Fibroblast of pulmonary artery (primary cell): ENCODE measurements around the gene CYBA.

Experiments used
- DNase-seq: peaks from one replicate; pipeline ENCODE4 v3.0.0-alpha.2; 2010; ENCODE audit warnings: low read depth
- H3K4me3 ChIP-seq: replicated peaks from 2 replicates; pipeline ENCODE4 v1.5.1; 2011; ENCODE audit warnings: low read depth, mild to moderate bottlenecking, control low read depth, low read length, moderate library complexity
- TF ChIP-seq, protein P1 (sequence below): IDR thresholded peaks from 2 replicates; pipeline ENCODE4 v1.5.1; 2011; ENCODE audit warnings: mild to moderate bottlenecking, control low read depth, low read length, inconsistent platforms; ENCODE audit errors: missing control alignments

Gene CYBA

DNA sequence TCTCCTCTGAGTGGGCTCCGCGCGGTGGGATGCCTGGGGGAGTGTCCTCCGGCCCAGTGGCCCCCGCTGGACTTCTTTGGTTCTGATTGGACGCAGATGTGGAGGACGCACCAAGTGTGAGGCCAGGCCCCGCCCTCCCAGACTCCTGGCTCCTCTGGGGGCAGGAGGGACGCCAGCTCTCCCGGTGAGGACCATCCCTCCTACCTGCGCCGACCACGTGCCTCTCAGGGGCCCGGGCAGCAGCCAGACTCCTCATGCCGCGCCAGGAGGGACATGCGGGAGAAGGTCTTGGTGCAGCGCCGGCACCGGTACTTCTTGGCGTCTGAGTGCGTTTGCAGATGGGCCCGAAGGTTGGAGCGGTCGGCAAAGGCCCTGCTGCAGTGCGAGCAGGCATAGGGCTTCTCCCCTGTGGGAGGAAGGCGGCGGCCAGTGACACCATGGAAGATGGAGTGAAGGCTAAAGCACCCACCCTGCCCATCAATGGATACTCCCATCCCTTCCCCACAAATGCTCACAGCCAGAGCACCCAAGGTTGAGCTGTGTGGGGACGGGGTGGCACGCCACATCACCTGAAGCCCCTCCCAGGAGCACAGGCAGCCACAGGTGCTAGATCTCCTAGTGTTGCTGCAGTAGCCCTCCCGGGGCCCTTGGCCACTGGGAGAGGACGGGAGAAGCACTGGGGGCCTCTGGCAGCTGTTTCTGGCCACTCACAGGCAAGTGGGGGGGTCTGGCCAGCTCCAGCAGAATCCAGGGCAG lies 27.5 kb upstream of the CYBA start:
- no peak for DNase-seq
- H3K4me3 ChIP-seq, result no peak overlapping the region
- TF ChIP-seq, protein P1, sequence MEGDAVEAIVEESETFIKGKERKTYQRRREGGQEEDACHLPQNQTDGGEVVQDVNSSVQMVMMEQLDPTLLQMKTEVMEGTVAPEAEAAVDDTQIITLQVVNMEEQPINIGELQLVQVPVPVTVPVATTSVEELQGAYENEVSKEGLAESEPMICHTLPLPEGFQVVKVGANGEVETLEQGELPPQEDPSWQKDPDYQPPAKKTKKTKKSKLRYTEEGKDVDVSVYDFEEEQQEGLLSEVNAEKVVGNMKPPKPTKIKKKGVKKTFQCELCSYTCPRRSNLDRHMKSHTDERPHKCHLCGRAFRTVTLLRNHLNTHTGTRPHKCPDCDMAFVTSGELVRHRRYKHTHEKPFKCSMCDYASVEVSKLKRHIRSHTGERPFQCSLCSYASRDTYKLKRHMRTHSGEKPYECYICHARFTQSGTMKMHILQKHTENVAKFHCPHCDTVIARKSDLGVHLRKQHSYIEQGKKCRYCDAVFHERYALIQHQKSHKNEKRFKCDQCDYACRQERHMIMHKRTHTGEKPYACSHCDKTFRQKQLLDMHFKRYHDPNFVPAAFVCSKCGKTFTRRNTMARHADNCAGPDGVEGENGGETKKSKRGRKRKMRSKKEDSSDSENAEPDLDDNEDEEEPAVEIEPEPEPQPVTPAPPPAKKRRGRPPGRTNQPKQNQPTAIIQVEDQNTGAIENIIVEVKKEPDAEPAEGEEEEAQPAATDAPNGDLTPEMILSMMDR, result no peak

DNA sequence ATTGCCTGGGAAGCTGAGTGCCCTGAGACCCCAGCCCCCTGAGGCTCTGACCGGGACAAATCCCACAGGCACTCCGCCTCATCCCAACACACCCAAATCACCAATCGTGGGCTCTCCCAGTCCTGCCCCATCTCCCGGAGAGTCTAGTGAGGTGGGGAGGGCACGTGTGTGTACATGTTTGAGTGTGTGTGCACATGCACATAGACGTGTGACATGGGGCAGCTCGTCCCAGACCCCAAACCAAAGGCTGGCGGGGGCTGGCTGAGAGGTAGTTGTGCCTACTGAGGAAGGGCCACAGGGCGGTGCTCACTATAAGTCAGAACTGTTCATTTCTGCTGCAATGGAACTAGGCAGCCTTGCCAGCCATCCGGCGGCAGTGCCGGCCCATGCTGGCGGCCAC lies 26.9 kb upstream of the CYBA start:
- no peak overlapping the region for H3K4me3 ChIP-seq
- TF ChIP-seq, protein P1, result no peak
- no peak for DNase-seq

DNA sequence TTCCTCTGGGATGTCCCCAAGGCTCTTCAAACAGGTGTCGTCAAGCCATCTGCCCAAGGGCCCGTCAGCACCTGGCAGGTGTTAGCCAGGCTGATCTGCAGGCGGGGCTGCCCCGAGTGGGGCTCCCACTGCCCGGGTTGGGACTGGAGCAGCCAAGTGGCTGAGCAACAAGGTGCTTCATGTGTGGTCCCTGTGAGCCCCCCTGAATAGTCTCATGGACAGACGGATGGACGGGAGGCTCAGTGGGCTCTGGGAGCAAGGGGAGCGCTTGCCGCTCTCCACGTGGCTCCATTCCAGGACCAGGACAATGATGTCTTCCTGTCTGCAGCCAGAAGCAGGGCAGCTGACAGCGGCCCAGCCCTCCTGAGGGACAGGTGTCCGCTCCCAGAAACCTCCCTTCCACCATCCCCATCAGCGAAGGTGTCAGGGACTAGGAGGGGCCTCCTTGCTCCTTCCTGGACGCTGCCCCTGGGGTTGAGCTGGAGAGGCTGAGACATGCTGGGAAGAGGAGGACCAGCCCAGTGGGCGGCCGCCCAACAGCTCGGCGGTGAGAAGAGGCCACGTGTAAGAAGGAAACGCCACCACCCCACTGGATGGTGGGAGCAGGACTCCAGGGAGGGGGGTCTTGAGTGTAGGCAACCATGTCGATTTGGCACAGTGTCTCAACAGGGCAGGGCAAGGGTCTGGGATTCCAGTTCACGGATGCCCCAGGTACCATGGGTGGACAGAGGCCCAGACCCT lies 25.8 kb upstream of the CYBA start:
- no peak for DNase-seq
- TF ChIP-seq, protein P1, result no peak
- no peak overlapping the region for H3K4me3 ChIP-seq

DNA sequence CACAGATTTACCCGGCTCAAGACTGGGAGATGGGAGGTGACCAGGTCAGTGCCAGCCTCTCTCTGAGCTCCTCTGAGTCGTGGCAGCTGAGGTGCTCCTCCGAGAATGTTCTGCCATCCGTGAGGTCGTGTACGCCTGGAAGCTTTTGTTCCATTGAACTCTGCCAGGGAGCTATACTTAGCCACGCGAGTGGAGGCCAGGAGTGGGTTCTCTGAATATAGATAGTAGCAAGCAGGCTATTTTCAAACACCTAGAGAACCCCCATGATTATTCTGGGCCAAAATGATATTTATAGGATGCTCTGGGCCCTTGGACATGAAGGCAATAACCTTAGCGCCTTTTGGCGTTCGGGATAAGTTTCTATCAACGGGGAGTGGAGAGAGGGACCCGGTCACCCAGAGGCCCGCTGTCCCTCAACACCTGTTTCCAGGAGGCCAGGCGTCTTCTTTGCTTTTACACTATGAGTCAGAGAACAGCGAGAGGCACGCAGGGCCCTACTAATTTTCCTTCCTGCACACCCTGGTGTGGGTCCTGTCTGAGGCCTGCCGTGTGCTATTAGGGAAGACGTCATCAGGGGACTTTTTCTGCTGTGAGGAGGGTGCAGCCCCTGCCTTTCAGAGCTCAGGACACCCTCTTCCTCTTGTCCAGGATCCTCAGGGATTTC lies 23.0 kb upstream of the CYBA start:
- no peak for DNase-seq
- H3K4me3 ChIP-seq, result no peak overlapping the region
- TF ChIP-seq, protein P1, result no peak

DNA sequence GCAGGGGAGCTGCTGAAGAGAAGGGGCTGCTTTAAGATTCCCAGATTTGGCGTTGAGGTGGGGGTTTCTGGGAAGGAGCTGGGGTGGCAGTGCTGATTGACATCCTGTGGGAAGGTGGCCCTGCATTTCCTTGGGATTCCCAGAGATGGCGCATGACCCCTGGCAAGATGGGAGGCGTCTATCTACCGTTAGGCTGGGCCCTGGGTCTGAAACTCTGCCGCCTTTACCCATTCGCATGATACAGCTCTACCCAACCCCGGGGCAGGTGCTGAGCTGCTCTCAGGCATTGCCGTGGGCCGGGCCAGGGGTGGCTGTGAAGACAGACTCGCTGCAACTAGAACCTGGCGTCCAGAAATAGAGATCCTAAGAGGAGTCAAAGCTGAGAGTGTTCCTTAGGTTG lies 21.9 kb upstream of the CYBA start:
- TF ChIP-seq, protein P1, result peak; percentile 30
- no peak overlapping the region for H3K4me3 ChIP-seq
- DNase-seq, result no peak

DNA sequence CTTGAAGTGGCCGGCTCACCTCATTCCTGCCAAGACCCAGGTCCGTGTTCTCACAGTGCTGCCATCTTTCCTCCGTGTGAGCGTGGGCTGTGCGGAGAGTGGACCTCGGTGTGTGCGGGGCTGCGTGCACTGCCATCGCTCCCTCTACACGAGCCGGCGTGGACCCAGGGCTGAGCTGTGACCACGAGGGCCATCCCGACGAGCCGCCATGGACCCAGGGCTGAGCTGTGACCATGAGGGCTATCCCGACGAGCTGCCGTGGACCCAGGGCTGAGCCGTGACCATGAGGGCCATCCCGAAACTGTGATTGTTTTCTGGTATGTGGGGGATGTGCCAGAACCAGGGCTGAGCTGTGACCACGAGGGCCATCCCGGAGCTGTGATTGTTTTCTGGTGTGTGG lies 21.0 kb upstream of the CYBA start:
- no peak for DNase-seq
- H3K4me3 ChIP-seq, result no peak overlapping the region
- TF ChIP-seq, protein P1, result no peak
